Left lung (tissue), 10 donors: ENCODE results near the gene ACTG1. TPM values are rescaled to one million over a fixed set of nuclear protein-coding genes. Genes with fewer than 3 reads are reported as not detected.

Experiments
- ATAC-seq: fragments of 200-7000 bp; cut with Tn5 transposase; one replicate; pipeline ENCODE4 v1.9.1; 2020; ENCODE audit warnings: moderate library complexity
- DNase-seq, 4 donors: peaks; one replicate each; pipeline ENCODE4 v3.0.0-alpha.2; 2013 to 2020
- H3K27ac ChIP-seq, 2 donors: fragments of 200-600 bp; sonication (generic) in 1 of 2; one replicate each; pipeline versions ENCODE4 v1.5.0 to v1.8.0; 2020 to 2021
- H3K27me3 ChIP-seq, 2 donors: fragments of 200-600 bp; sonication (generic) in 1 of 2; one replicate each; pipeline versions ENCODE4 v1.5.0 to v1.8.0; 2020 to 2021
- H3K36me3 ChIP-seq, 2 donors: fragments of 200-600 bp; sonication (generic) in 1 of 2; one replicate each; pipeline versions ENCODE4 v1.5.0 to v1.8.0; 2020 to 2021
- H3K4me1 ChIP-seq, 2 donors: fragments of 200-600 bp; one replicate each; pipeline ENCODE4 v1.8.0; 2021
- H3K4me3 ChIP-seq, 2 donors: fragments of 200-600 bp; sonication (generic) in 1 of 2; one replicate each; pipeline versions ENCODE4 v1.5.0 to v1.8.0; 2020 to 2021; ENCODE audit warnings: mild to moderate bottlenecking in 1 of 2
- H3K9me3 ChIP-seq, 2 donors: fragments of 200-600 bp; sonication (generic) in 1 of 2; one replicate each; pipeline versions ENCODE4 v1.5.0 to v1.8.0; 2020 to 2021
- intact Hi-C, 2 donors: fragments of 100-400 bp; cut with DNase I; formaldehyde crosslinking; loops; one replicate each; pipeline versions ENCODE4 v1.11.2 to v1.14.2; 2022
- polyA plus RNA-seq, 6 donors: library from polyadenylated mRNA; unstranded; fragments of 120-200 nt; gene quantifications; one replicate each; pipeline ENCODE4 v1.2.1, GENCODE V29; 2013; ENCODE audit not compliant: insufficient read length in 6 of 6
- total RNA-seq, 2 donors: library from RNA; stranded (reverse); fragmentation: NEBNext Ultra II Directional; extraction: Animal tissue kit (Norgen Biotek cat#: 25700); gene quantifications; one replicate each; pipeline ENCODE4 v1.2.1, GENCODE V29; 2021
- TF ChIP-seq, protein P1 (sequence below), 2 donors: fragments of 200-600 bp; sonication (generic) in 1 of 2; IDR thresholded peaks; one replicate each; pipeline versions ENCODE4 v1.5.0 to v1.8.0; 2021; ENCODE audit warnings: antibody characterized with exemption in 2 of 2
- donor health status: DM: no; HTN: yes; CAD: no.
- donor health status: DM: no; HTN: no; CAD: no.

The ACTG1 gene
- total and polyA plus RNA-seq, 8 donors, result 2,385 to 3,414 (median 2,872) TPM

DNA sequence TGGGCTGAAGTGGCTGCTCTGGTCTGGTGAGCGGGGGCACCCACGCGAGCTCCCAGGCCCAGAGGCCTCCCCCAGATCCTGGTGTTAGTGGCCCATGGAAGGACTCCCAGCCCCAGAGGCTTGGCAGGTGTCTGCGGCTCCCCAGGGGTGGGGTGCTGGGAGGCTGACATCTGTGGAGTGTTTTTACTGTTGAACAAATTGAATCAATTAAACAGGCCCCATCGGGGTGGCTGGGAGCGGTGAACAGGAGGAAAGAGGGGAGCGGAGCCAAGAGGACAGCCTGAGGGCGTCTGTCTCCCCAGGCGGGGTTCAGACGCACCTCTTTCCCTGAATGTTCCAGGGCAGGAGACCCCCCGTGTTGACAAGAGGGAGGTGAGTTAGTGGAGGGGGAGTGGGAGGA, 29.9 kb downstream of the ACTG1 start:
- peaks cover 8 to 37% of the 10 kb centered on the region in 2 donors for H3K4me1 ChIP-seq
- no peaks in the 10 kb centered on the region for H3K9me3 ChIP-seq
- peaks cover 0 to 40% of the 10 kb centered on the region in 2 donors for H3K27me3 ChIP-seq
- ATAC-seq (no peak), DNase-seq (no peak)
- H3K4me3 ChIP-seq, result no peak overlapping the region
- no peaks in the 10 kb centered on the region for H3K36me3 ChIP-seq
- no peak overlapping the region for H3K27ac ChIP-seq
- intact Hi-C loops, result loop anchor here (5.0 to 10.0 kb wide), 4 partner anchors 78 to 230 kb away; partner anchors contain the start of gene BAHCC1 (in 1 of the 2)
- TF ChIP-seq, protein P1, sequence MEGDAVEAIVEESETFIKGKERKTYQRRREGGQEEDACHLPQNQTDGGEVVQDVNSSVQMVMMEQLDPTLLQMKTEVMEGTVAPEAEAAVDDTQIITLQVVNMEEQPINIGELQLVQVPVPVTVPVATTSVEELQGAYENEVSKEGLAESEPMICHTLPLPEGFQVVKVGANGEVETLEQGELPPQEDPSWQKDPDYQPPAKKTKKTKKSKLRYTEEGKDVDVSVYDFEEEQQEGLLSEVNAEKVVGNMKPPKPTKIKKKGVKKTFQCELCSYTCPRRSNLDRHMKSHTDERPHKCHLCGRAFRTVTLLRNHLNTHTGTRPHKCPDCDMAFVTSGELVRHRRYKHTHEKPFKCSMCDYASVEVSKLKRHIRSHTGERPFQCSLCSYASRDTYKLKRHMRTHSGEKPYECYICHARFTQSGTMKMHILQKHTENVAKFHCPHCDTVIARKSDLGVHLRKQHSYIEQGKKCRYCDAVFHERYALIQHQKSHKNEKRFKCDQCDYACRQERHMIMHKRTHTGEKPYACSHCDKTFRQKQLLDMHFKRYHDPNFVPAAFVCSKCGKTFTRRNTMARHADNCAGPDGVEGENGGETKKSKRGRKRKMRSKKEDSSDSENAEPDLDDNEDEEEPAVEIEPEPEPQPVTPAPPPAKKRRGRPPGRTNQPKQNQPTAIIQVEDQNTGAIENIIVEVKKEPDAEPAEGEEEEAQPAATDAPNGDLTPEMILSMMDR (IDR thresholded peaks at IDR 0.05), result no peak

DNA sequence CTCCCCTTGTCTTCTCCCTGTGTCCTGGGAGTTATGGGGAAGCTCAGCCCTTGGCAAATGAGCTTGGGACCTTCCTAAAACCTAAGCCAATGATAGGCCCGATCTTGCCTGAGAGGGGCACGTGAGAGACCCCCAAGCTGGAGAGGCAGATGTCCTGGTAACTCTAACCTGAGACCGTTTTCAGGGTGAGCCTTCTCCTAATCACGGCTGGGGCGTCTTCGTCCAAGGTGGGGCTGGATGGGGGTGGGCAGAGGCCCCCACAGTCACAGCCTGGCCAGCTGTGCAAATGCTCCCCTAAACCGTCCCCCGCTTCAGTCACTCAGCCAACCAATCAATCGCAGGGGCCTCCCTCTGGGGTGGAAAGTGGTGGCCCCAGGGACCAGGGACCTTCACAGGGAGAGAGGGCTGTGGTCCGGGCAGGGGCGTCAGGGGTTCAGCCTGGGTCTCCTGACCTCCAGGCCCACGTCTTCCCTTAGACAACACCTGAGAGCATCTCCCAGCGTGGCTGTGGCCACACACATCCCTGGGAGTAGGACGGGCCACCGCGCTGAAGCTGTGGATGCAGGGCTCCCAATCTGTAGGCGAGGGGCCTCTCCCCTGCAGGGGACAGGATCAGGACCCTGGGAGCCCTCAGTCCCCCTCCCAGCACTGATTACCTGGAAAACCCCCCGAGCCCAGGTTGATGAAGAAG, 30.6 kb downstream of the ACTG1 start:
- Histone ChIP-seq H3K27me3 (peaks cover 0 to 40% of the 10 kb centered on the region in 2 donors), H3K27ac (no peak overlapping the region), H3K9me3 (no peaks in the 10 kb centered on the region), H3K4me3 (peak overlapping the region; percentile 33 to 48), H3K4me1 (peaks cover 5 to 30% of the 10 kb centered on the region in 2 donors), H3K36me3 (no peaks in the 10 kb centered on the region)
- TF ChIP-seq, protein P1 (IDR thresholded peaks at IDR 0.05), result no peak
- ATAC-seq (no peak), DNase-seq (no peak)
- intact Hi-C loops, result loop anchor here (5.0 to 10.0 kb wide), 4 partner anchors 77 to 230 kb away; partner anchors contain the start of gene BAHCC1 (in 1 of the 2)

DNA sequence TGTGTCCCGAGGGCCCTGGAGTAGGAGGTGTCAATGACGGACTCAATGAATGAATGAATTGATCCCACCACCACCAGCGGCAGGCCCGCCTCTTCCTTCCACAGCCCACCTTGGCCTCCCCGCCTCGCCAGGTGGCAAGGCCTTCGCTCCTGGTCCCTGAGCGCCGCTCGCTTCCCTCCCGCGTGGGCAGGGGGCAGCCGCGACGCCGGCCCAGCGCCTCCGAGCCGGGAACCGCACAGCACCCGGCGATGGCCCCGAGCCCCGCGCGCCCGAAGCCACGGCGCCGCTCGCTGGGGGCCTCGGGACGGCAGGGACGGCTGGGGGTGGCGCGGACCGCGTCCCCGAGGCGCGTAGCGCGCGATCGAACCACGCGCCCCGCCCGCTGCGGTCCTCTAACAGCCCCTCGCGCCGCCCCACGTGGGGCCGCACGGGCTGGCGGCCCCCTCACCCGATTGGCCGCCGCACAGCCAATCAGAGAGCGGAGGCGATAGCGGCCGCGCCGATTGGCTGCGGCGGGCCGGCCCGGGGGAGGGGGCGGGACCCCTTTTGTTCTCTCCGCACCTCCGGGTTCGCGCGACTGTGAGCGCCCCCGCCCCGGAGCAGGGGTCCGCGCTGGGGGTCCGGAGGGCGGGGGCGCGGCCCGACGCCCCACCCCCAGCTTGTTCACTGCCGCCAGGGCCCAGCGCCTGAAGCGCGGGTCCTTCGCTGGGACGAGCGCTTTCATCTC, 31.4 kb downstream of the ACTG1 start:
- H3K27ac ChIP-seq, result no peak overlapping the region
- ATAC-seq (peak; percentile 78), DNase-seq (peak in 2 of 4 donors; percentile 59 to 84)
- intact Hi-C loops, result loop anchor here (5.0 to 10.0 kb wide), 4 partner anchors 76 to 229 kb away; partner anchors contain the start of gene BAHCC1 (in 1 of the 2)
- TF ChIP-seq, protein P1 (IDR thresholded peaks at IDR 0.05), result no peak
- H3K4me1 ChIP-seq, result peaks cover 5 to 27% of the 10 kb centered on the region in 2 donors
- no peaks in the 10 kb centered on the region for H3K36me3 ChIP-seq
- no peaks in the 10 kb centered on the region for H3K9me3 ChIP-seq
- peaks cover 0 to 40% of the 10 kb centered on the region in 2 donors for H3K27me3 ChIP-seq
- H3K4me3 ChIP-seq, result peak overlapping the region; percentile 33 to 48

DNA sequence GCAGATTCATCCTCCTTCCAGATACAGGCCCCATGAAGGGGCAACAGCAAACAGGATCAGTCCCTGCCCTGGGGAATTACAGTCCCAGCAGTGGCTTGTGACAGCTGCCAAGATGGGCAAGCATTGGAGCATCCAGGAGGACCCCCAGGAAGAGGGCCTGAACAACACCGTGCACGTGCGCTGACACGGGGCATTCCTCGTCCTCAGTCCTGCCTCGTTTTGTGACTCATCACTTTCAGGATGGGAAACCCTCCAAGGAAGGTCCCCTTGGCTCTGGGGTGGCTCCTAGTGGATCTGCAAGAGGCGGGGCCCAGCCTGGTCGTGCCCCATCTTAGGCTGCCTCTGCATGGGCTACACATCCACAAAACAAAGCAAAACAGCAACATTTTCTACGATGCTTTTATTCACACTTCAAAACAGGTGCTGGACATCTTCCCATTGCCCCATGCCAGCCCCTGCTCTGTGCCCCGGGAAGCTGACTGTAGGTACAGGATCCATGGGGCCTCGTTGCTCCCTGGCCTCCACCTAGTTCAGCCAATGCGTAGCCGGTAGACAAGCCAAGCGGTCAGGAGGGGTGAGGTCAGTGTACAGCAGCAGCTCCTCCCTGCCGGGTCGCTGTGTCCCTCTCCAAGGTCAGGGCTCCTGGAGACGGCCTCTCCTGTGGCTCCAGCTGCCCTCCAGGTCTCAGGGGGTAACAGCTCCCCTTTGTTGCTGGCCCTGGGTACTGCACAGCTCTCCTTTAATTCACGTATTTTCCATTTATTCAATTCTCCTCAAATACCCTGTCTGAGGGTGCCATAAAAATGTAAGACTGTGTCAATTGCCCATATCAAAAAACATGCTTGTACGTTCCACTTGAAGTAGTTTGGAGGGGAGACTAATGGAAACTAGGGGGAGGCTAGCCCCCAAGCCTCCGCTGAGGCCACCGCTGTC, 32.2 kb downstream of the ACTG1 start:
- intact Hi-C loops, result loop anchor here (5.0 to 10.0 kb wide), 4 partner anchors 76 to 228 kb away; partner anchors contain the start of gene BAHCC1 (in 1 of the 2)
- Histone ChIP-seq H3K9me3 (no peaks in the 10 kb centered on the region), H3K4me1 (peaks cover 5 to 27% of the 10 kb centered on the region in 2 donors), H3K27me3 (peaks cover 0 to 40% of the 10 kb centered on the region in 2 donors), H3K27ac (no peak overlapping the region), H3K4me3 (no peak overlapping the region), H3K36me3 (no peaks in the 10 kb centered on the region)
- TF ChIP-seq, protein P1 (IDR thresholded peaks at IDR 0.05), result no peak
- ATAC-seq (no peak), DNase-seq (no peak)
